HUES48 (cell line): Measurements from ENCODE around the gene THADA.

Source experiments
- H3K27ac ChIP-seq: one replicate; pipeline ENCODE4 v1.7.0; 2013; ENCODE audit warnings: low read depth, low read length, inconsistent platforms
- H3K27me3 ChIP-seq: 2 replicates; pipeline ENCODE4 v1.6.1; 2013; ENCODE audit warnings: mild to moderate bottlenecking, low read length; ENCODE audit not compliant: control insufficient read depth, insufficient read depth
- H3K36me3 ChIP-seq: 2 replicates; pipeline ENCODE4 v1.6.1; 2013; ENCODE audit warnings: low read length; ENCODE audit not compliant: control insufficient read depth, insufficient read depth
- H3K4me1 ChIP-seq: 2 replicates; pipeline ENCODE4 v1.6.1; 2013; ENCODE audit warnings: mild to moderate bottlenecking, low read length; ENCODE audit not compliant: control insufficient read depth, insufficient read depth
- H3K4me3 ChIP-seq: 2 replicates; pipeline ENCODE4 v1.5.1; 2013; ENCODE audit warnings: mild to moderate bottlenecking, low read depth, low read length
- H3K9ac ChIP-seq: 2 replicates; pipeline ENCODE4 v1.6.1; 2013; ENCODE audit warnings: mild to moderate bottlenecking, low read depth, low read length, moderate library complexity
- H3K9me3 ChIP-seq: 2 replicates; pipeline ENCODE4 v1.6.1; 2013; ENCODE audit warnings: low read length; ENCODE audit not compliant: control insufficient read depth, insufficient read depth

THADA gene

GRCh38 chr2:43225788-43226557, 369.9 kb downstream of the THADA start:
- Histone ChIP-seq H3K4me3 (peak overlapping the region; percentile 89), H3K27ac (peak overlapping the region; percentile 92), H3K9me3 (no peaks in the 10 kb centered on the region), H3K27me3 (no peaks in the 10 kb centered on the region), H3K4me1 (peaks cover 48% of the 10 kb centered on the region), H3K36me3 (peaks cover 32% of the 10 kb centered on the region), H3K9ac (peak overlapping the region; percentile 82)

GRCh38 chr2:43225093-43225787, 370.6 kb downstream of the THADA start:
- Histone ChIP-seq H3K4me1 (peaks cover 48% of the 10 kb centered on the region), H3K27me3 (no peaks in the 10 kb centered on the region), H3K27ac (peak overlapping the region; percentile 92), H3K9me3 (no peaks in the 10 kb centered on the region), H3K9ac (peak overlapping the region; percentile 82), H3K36me3 (peaks cover 32% of the 10 kb centered on the region), H3K4me3 (peak overlapping the region; percentile 89)

DNA sequence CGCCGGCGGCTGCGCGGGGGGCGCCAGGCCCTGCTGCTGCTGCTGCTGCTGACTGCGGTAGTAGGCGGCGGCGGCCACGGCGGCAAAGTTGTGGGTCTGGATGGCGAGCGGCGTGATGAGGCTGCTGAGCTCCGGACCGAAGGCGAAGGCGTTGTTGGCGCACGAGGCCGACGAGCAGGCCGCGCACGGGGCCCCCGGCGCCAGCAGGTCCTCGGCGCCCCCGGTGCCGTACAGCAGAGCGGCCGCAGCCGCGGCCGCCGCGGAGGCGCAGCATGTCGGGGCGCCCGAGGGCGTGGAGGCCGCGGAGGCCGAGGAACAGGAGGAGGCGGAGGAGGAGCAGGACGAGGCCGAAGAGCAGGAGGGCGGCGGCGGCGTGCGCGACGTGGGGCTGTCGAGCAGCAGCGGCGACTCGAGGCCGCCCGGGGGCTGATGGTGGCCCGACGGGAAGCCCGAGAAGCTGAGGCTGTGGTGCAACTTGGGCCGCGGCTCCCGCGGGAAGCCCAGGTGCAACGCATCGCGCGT, 371.2 kb downstream of the THADA start:
- H3K4me3 ChIP-seq = peak overlapping the region; percentile 89
- H3K27me3 ChIP-seq = no peaks in the 10 kb centered on the region
- peaks cover 49% of the 10 kb centered on the region for H3K4me1 ChIP-seq
- peaks cover 32% of the 10 kb centered on the region for H3K36me3 ChIP-seq
- peak overlapping the region; percentile 92 for H3K27ac ChIP-seq
- H3K9me3 ChIP-seq = no peaks in the 10 kb centered on the region
- H3K9ac ChIP-seq = peak overlapping the region; percentile 82

DNA sequence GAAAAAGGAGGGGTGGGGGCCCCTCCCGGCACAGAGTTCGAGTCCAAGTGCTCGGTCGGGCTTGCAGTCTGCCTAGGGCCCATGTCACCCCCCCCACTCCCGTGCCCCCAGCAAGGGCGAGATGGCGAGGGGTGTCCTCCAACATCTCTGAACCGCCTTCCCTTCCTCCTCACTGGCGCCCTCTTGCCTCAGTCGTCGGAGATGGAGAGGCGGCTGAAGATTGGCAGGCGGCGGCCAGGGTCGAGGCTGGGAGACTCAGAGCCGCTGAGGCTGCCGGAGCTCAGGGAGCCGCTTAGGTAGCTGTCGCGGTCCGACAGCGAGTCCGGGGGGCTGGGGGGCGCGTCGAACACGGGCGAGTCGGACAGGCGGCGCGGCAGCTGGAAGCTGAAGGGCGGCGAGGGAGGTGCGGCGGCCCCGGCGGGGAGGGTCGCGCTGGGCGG, 371.7 kb downstream of the THADA start:
- Histone ChIP-seq H3K9ac (peak overlapping the region; percentile 82), H3K4me3 (peak overlapping the region; percentile 89)

GRCh38 chr2:43223521-43224001, 372.3 kb downstream of the THADA start:
- peak overlapping the region; percentile 82; the same call in 1 of the 2 replicates for H3K9ac ChIP-seq
- H3K27me3 ChIP-seq = no peaks in the 10 kb centered on the region
- H3K36me3 ChIP-seq = peaks cover 32% of the 10 kb centered on the region
- peak overlapping the region; percentile 94 for H3K27ac ChIP-seq
- peak overlapping the region; percentile 89 for H3K4me3 ChIP-seq
- H3K9me3 ChIP-seq = no peaks in the 10 kb centered on the region
- peaks cover 54% of the 10 kb centered on the region for H3K4me1 ChIP-seq

More for the DNA sequence above, 371.7 kb downstream of the THADA start:
- H3K36me3 ChIP-seq = peaks cover 32% of the 10 kb centered on the region
- peak overlapping the region; percentile 59 for H3K27ac ChIP-seq
- H3K4me1 ChIP-seq = peaks cover 51% of the 10 kb centered on the region
- H3K9me3 ChIP-seq = no peaks in the 10 kb centered on the region
- no peaks in the 10 kb centered on the region for H3K27me3 ChIP-seq

GRCh38 chr2:43222475-43223309, 373.1 kb downstream of the THADA start:
- H3K9me3 ChIP-seq = no peaks in the 10 kb centered on the region
- peak overlapping the region; percentile 94 for H3K27ac ChIP-seq
- H3K4me1 ChIP-seq = peaks cover 50% of the 10 kb centered on the region
- no peaks in the 10 kb centered on the region for H3K27me3 ChIP-seq
- peak overlapping the region; percentile 82 for H3K9ac ChIP-seq
- peak overlapping the region; percentile 89 for H3K4me3 ChIP-seq
- H3K36me3 ChIP-seq = peaks cover 32% of the 10 kb centered on the region

DNA sequence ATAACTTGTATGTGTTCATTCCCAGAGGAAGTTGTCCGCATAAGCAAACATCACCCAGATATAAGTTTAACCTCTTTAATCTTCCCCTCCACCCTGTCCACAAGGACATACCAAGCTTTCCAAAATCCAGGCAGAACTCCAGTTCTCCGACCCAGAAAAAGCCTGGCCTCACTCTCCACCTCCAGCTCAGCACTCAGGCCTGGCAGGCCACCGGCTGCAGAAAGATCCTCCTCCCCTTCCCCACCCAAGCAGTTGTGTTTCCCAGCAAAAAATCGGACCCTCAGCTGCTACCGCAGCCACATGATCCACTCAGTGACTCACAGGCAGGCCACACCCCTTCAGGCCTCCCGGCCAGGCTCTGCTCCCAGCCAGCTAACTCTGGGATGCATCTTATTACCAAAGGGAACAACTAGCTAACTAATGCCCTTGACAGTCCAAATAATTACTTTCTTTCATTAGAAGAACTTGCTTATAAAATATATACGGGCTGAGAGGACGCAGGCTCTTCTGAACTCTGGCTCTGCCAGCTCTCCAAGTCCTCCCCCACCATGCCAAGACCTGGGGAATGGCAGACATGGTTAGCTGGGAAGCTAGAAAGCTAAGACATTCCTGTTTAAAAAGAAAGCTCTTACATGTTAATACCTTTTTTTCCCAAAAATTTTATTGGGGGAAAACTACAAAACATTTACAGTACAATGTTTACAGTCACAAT, 373.9 kb downstream of the THADA start:
- H3K4me3 ChIP-seq = peak overlapping the region; percentile 89
- H3K27ac ChIP-seq = peak overlapping the region; percentile 94
- H3K36me3 ChIP-seq = peaks cover 32% of the 10 kb centered on the region
- H3K9ac ChIP-seq = peak overlapping the region; percentile 21
- no peaks in the 10 kb centered on the region for H3K9me3 ChIP-seq
- peaks cover 55% of the 10 kb centered on the region for H3K4me1 ChIP-seq
- H3K27me3 ChIP-seq = no peaks in the 10 kb centered on the region

GRCh38 chr2:43221124-43221762, 374.6 kb downstream of the THADA start:
- peak overlapping the region; percentile 21; the same call in 1 of the 2 replicates for H3K9ac ChIP-seq
- peak overlapping the region; percentile 94 for H3K27ac ChIP-seq
- H3K4me3 ChIP-seq = peak overlapping the region; percentile 89
- H3K27me3 ChIP-seq = no peaks in the 10 kb centered on the region
- peaks cover 32% of the 10 kb centered on the region for H3K36me3 ChIP-seq
- H3K4me1 ChIP-seq = peaks cover 55% of the 10 kb centered on the region
- no peaks in the 10 kb centered on the region for H3K9me3 ChIP-seq

- Histone ChIP-seq H3K9ac (peak overlapping the region; percentile 21; the same call in 1 of the 2 replicates), H3K4me3 (peak overlapping the region; percentile 89), H3K27me3 (no peaks in the 10 kb centered on the region), H3K4me1 (peaks cover 60% of the 10 kb centered on the region), H3K36me3 (peaks cover 32% of the 10 kb centered on the region), H3K9me3 (no peaks in the 10 kb centered on the region), H3K27ac (peak overlapping the region; percentile 94)
These were observed 375.1 kb downstream of the THADA start for GRCh38 chr2:43220760-43221123.
